Activated CD8-positive, alpha-beta memory T cell treated with anti-CD3 and anti-CD28 coated beads, Interleukin-2, amount 50 U/mL, for 1 hour (primary cell): ENCODE results near the gene FOXA1.

ENCODE experiments used
- DNase-seq: peaks from one replicate; pipeline ENCODE4 v3.0.0-alpha.2; 2020; ENCODE audit errors: extremely low read depth

The FOXA1 gene

GRCh38 chr14:37602605-37603453 is 7.8 kb upstream of the FOXA1 start:
- DNase-seq = no peak

GRCh38 chr14:37601865-37602264 is 6.8 kb upstream of the FOXA1 start:
- DNase-seq = no peak

DNA sequence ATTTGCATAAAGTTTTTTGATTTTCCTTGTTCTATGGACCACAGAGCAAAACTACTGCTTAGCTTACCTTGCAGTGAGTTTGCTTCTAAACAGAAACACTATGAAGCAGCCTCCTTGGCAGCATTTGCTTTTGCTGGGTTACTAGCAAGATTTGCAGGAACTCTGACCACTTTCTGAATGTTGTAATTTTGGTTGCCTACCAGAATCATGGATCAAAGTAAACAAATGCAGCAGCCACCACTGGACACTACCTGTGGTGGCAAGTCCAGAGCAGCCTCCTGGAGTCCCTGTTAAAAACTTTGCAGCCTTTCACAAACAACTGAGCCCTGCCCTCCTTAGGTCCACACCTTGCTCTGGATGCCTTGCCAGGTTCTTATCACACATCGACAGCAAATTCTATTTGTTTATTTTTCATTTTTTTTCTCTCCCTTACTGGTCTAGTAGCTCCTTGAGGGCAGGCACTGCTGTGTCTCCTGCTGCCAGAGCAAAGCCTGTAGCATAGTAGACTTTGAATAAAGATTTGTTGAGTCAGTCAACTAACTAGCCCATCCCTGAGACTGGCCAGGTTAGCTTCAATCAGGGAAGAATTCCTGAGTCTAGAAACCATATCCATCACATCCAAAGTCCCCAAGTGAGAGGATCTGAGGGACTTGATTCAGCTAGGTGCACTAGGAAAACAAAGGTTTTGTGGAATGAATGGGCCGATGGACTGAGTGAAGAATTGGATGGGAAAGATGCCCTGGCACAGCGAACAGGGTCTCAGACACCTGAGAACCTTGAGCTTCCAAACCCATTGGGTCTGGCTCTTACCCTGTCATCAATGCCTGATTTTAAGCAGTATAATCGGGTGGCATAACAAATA is 6.1 kb upstream of the FOXA1 start:
- no peak for DNase-seq

DNA sequence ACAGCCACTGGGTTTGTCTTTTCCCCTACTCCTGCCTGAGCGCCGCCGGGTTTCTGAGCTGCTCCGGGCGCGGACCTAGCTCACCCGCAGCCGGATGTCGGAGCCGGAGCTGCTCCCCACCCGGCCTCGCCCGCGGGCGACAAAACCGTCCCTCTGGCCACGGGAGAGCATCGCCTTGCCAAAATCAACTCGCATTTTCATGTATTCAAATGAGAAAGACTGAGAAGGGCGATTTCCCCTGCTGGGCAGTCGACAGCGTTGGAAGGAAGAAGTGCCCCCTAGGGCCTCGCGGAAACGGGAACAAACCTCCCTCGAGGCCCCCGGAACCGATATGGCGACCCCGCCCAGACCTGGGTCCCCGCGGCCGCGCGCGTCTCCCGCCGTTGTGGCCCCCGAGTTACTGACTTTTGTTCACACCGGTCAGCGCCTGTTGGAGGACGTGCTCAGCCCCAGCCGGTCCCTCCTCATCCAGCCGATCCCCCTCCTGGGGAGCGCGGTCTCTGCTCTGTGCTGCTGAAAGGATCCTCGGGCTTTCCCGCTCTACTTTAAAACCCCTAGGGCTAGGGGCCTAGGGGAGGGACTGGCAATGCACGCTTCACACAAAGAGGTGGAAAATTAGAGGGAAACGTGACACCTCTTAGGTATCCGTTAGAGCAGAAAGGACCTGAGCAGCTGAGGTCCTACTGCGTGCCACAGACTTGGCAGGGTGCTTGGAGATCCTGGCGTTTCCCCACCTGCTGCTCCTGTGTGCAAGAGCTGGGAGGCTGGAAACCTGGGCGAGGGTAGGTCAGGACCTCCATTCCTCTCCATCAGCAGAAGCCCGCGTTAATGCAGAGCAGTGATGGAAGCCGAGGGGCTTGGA is 4.7 kb upstream of the FOXA1 start:
- no peak for DNase-seq

GRCh38 chr14:37598747-37599506 is 3.9 kb upstream of the FOXA1 start:
- no peak for DNase-seq

DNA sequence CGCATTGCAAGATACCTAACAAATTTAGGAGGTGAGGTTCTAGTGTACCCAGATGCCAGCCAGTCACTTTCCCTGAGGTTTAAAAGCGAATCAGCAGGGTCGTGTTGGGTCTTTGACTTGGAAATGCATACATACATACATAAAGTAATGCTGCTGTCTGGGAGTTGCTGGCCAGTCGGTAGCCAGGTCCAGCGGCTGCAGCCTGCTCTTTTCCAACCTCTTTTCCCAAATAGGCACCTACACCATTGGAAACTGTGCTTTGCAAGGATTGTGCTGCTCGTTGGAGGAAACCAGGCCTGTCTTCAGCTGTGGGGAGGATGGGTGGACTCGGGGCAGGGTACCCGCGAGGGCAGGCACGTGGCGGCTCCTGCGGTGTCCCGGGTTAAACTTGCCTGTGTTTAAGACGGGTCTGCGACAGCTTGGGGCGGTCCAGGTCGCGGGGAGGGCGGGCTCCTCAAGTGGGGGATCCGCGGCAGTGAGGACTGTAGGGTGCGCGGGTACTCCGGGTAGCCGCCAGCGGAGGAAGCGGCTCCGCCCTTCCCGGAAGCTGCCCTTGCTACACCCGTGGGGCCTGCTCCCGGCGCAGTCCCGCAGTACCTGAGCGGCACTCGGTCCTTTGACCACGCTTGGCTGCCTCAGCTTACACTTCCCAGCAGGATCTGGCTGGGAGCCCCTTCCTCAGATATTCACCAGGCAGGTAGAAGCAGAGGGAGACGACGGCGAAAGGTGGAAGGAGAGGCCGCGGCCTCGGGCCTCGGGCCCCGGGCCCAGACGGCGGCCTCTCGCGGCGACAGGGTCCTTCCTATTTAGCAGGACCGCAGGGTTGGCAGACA is 3.1 kb upstream of the FOXA1 start:
- no peak for DNase-seq

DNA sequence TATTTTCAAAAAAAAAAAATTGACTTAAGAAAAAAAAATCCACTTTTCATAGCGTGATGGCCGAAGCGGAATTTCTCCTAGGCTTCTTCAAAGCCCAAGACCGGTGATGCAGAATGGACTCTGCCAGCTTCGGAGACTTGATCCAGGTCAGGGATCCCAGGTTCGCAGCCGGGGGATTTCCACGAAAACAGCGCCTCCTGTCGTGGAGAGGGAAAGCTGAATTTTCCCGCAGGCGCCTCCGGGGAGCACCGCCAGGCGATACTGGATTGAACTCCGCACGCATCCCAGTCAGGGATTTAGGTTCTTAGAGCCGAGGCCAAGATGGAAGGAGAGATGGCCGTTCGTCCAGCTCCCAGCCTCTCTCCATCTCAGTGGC is 2.5 kb upstream of the FOXA1 start:
- no peak for DNase-seq

- DNase-seq = no peak
Measured at GRCh38 chr14:37596790-37597472, 1.9 kb upstream of the FOXA1 start.

DNA sequence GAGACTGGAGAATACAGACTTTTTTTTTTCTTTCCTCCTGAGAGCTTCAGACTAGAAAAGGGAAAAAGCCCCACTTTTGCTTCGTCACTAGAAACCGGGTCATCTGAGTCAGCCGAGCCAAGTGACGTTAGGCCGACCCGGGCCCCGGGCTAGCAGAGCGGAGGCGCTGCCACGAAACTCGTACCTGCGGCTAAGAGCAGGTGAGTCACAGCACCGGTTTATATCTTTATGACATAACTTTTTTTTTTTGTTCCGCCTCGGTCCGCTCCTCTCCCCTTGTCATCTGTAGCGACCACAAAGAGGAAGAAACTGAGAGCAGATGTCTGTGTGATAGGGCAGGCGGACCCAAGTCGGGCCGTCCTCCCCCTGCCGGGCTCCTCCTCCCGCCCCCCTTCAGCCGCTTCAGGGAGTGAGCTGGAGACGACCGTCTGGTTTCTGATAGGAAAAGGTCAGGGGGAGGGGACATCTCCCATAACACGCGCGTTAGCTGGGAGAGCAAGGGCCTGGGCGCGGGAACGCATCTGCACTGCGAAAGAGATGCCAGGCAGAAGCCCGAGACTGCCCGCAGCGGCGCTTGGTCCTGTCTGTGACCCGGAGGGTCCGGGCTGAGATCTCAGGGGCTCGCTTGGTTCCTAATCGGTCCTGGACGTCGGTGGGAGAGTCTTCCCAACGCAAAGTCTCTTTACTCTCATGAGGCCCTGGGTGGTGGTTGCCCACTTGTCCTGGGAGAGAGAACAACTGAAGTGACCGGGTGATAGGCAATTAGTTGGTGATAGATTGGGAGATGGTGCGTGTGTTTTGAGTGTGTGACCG is 966 bp upstream of the FOXA1 start:
- no peak for DNase-seq

DNA sequence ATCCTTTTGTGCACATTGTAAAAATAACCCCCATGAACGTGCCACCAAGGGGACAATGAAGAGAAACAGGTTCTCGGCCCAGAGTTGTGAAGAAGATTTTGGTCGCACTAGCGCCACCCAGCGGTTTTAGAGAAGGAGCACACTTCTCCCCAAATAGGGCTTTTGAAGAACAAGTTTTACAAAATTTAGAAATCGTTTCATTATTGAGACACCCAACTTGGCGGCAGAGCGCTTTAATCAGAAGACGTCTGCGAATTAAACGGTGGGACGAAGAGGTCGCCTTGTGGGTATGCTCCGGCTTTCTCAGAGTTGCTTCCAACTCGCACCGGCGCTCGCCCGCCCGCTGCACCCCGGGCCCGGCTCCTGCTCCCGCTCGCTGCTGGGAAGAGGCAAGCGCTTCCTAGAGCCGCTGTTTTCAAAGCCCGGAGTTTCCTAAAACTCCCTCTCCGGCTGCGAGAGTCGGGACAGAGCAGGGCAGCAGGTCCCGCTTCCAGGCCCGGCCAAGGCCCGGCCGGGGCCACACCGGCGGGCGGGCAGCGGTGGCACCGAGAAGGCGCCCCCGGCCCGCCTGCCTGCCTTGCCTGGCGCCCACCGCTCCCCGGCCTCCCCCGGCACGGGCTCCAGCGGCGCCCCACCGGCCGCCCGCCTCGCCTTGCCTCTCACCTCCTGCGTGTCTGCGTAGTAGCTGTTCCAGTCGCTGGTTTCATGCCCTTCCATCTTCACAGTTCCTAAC is 645 bp downstream of the FOXA1 start:
- no peak for DNase-seq

DNA sequence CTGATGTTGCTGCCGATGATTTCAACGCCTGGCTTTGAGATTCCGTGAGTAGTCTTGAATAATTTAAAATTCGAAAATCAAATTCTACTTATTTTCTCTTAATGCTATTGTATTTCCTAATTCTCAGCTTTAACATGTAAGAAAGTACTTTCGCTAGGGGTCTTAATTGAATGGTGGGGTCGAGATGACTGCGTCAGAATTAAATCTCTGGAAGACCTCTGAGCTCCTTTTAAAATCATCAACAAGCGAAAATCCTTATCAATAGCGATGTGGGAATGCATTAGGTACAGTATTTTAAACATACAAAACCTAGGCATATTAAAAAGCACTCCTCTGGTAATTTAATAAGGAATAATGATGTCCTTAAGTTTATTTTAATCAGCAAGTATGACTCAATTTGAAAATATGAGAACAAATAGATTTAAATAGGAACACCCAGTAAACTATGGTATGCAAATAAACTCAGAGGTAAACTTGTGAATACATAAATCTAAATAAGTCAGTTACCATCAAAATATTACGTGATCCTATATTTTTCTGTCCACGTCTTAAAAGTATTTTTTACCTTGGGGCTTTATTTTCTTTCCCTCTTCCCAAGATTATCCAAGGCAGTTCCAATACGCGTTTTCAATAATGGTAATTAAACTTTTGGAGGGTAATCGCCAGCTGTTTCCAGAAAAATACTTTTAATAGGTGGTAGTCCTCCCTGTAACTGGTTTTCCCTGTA is 1.4 kb downstream of the FOXA1 start:
- DNase-seq = no peak

GRCh38 chr14:37592482-37593408 is 2.3 kb downstream of the FOXA1 start:
- DNase-seq = no peak

DNA sequence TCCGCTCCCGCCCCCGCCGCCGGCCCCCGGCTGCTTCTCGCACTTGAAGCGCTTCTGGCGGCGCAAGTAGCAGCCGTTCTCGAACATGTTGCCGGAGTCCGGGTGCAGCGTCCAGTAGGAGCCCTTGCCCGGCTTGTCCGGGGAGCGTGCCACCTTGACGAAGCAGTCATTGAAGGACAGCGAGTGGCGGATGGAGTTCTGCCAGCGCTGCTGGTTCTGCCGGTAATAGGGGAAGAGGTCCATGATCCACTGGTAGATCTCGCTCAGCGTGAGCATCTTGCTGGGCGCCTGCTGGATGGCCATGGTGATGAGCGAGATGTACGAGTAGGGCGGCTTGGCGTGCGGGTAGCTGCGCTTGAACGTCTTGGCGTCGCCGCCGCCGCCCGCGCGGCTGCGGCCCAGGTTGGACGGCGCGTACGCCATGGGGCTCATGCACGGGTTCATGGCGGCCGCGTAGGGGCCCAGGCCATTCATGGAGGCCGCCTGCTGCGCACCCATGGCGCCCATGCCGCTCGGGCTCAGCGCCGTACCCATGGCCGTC is 3.0 kb downstream of the FOXA1 start:
- no peak for DNase-seq

- DNase-seq = no peak
Measured at GRCh38 chr14:37591311-37591940, 3.6 kb downstream of the FOXA1 start.

GRCh38 chr14:37590428-37591139 is 4.5 kb downstream of the FOXA1 start:
- DNase-seq = no peak
